Measurements from ENCODE around the gene PDE9A. TPM values are rescaled to one million over a fixed set of nuclear protein-coding genes. Genes with fewer than 3 reads are reported as not detected.

PDE9A gene
- total RNA-seq, 1 donor from 2014 or later: 20.7 TPM

DNA sequence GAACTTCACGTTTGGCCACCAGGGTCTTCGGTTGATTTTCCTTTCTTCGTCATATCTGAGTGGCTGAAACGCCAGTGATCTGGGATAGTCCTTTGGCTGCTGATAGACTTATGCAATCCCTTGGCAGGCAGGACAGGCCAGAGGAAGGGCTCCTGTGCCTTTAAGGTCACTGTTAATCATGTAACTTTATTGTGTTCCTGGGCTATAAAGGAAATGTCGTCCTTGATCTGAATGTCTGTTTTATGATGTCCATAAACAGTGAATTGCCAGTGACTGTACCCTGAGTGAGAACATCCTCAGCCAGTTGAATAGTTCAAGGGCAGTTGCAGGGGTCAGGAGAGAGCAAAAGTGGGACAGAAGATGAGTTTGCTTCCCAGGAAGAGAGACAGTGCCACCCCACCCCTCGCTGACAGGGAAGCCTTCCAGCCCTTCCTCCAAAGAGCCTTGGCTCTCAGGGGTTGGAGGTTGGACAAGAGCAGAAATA lies 68.0 kb downstream of the PDE9A start:
- H3K9me3 Mint-ChIP-seq (ENCODE audit: unreplicated experiment): no peaks in the 10 kb centered on the region
- no peak overlapping the region for H3K4me3 Mint-ChIP-seq (ENCODE audit: unreplicated experiment)
- peaks cover 21% of the 10 kb centered on the region for H3K4me1 Mint-ChIP-seq (ENCODE audit: unreplicated experiment)
- H3K36me3 Mint-ChIP-seq (ENCODE audit: low read depth, unreplicated experiment): peaks cover 8% of the 10 kb centered on the region
- DNase-seq (ENCODE audit: low spot score): no peak
- H3K27me3 Mint-ChIP-seq (ENCODE audit: unreplicated experiment): no peaks in the 10 kb centered on the region
- TF ChIP-seq, protein P1, sequence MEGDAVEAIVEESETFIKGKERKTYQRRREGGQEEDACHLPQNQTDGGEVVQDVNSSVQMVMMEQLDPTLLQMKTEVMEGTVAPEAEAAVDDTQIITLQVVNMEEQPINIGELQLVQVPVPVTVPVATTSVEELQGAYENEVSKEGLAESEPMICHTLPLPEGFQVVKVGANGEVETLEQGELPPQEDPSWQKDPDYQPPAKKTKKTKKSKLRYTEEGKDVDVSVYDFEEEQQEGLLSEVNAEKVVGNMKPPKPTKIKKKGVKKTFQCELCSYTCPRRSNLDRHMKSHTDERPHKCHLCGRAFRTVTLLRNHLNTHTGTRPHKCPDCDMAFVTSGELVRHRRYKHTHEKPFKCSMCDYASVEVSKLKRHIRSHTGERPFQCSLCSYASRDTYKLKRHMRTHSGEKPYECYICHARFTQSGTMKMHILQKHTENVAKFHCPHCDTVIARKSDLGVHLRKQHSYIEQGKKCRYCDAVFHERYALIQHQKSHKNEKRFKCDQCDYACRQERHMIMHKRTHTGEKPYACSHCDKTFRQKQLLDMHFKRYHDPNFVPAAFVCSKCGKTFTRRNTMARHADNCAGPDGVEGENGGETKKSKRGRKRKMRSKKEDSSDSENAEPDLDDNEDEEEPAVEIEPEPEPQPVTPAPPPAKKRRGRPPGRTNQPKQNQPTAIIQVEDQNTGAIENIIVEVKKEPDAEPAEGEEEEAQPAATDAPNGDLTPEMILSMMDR (IDR thresholded peaks at IDR 0.05; ENCODE audit: unreplicated experiment): no peak
- no peak overlapping the region for H3K27ac Mint-ChIP-seq (ENCODE audit: unreplicated experiment)

DNA sequence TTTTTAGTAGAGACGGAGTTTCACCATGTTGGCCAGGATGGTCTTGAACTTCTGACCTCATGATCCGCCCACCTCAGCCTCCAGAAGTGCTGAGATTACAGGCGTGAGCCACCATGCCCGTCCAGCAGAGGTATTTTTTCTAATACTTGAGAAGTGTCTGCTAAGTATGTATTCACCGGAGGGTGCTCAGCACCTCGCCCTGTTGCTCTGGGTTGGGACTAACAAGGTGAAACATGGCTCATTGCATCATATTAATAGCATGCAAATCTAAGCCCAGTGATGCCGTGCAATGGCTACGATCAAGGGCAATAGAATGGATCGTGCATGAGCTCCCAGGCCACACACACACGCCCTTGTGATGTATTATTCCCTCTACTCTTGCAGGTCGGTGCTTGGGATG lies 68.7 kb downstream of the PDE9A start:
- H3K4me3 Mint-ChIP-seq (ENCODE audit: unreplicated experiment): peak overlapping the region; percentile 65
- no peak for DNase-seq (ENCODE audit: low spot score)
- TF ChIP-seq, protein P1 (IDR thresholded peaks at IDR 0.05; ENCODE audit: unreplicated experiment): no peak
- H3K36me3 Mint-ChIP-seq (ENCODE audit: low read depth, unreplicated experiment): peaks cover 8% of the 10 kb centered on the region
- peaks cover 21% of the 10 kb centered on the region for H3K4me1 Mint-ChIP-seq (ENCODE audit: unreplicated experiment)
- no peaks in the 10 kb centered on the region for H3K27me3 Mint-ChIP-seq (ENCODE audit: unreplicated experiment)
- no peak overlapping the region for H3K27ac Mint-ChIP-seq (ENCODE audit: unreplicated experiment)
- H3K9me3 Mint-ChIP-seq (ENCODE audit: unreplicated experiment): no peaks in the 10 kb centered on the region

DNA sequence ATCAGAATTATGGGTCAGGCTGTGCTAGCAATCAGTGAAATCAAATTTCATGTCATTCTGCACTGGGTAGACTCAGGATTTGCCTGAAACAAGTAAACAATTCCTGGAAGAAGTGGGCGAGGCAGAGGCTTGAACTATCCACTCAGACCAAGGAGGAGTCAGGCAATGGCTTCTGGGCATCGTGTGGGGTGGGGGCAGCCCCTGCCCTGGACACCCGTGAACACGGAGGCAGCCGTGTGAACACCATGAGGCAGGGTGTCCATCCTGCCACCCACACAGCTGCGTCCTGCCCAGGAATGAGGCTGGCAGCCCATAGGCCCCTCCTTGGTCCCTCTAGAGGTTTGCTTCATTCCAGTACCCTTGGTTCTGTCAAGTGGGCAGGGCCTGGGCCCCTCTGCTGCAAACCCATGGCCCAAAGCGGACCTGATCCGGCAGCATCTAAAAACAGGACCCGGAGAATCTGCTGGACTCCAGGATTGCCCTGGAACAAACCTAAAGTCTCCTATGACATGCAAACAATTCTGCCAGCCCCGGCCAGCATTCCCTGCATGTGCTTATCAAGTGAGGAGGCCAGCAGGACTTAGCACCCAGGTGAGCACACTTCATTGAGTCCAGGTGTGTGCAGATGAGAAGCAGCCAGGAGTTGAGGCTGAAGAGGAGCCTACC lies 69.5 kb downstream of the PDE9A start:
- no peak overlapping the region for H3K4me3 Mint-ChIP-seq (ENCODE audit: unreplicated experiment)
- no peaks in the 10 kb centered on the region for H3K27me3 Mint-ChIP-seq (ENCODE audit: unreplicated experiment)
- TF ChIP-seq, protein P1 (IDR thresholded peaks at IDR 0.05; ENCODE audit: unreplicated experiment): no peak
- H3K9me3 Mint-ChIP-seq (ENCODE audit: unreplicated experiment): no peaks in the 10 kb centered on the region
- no peak overlapping the region for H3K27ac Mint-ChIP-seq (ENCODE audit: unreplicated experiment)
- peaks cover 8% of the 10 kb centered on the region for H3K36me3 Mint-ChIP-seq (ENCODE audit: low read depth, unreplicated experiment)
- H3K4me1 Mint-ChIP-seq (ENCODE audit: unreplicated experiment): peaks cover 21% of the 10 kb centered on the region
- DNase-seq (ENCODE audit: low spot score): no peak

DNA sequence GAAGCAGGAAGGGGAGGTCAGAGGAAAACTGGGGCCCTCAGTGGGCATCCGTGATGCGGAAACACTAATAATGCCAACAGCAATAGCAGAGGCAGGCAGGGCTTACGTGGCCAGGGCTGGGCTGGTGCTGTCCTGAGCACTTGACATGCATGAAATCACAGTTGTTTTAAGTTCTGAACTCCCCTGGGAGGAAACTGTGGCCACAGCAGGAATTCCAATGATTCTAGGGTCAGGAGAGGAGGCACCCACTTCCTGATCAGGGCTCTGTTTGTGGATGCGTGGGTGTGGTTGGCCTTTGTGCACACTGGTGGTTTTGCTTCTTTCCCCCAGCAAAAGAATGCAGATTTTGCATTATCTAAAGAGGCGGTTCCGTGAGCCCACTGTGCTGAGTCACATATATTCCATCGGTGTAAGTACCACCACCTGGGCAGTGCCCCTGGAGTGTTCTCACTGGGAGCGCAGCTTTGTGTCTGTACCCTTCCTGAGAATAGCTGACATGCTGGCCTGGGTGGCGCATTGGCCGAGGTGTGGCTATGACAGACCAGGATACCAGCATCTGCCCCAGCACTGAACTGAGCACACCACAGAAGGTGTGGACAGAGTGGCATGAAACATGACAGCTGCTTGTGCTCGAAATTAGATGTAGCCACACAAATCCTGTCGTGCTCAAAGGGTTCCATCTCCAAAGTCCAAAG lies 71.0 kb downstream of the PDE9A start:
- TF ChIP-seq, protein P1 (IDR thresholded peaks at IDR 0.05; ENCODE audit: unreplicated experiment): no peak
- DNase-seq (ENCODE audit: low spot score): no peak
- H3K27ac Mint-ChIP-seq (ENCODE audit: unreplicated experiment): peak overlapping the region; percentile 49
- H3K4me3 Mint-ChIP-seq (ENCODE audit: unreplicated experiment): no peak overlapping the region
- H3K4me1 Mint-ChIP-seq (ENCODE audit: unreplicated experiment): peaks cover 21% of the 10 kb centered on the region
- H3K27me3 Mint-ChIP-seq (ENCODE audit: unreplicated experiment): no peaks in the 10 kb centered on the region
- H3K9me3 Mint-ChIP-seq (ENCODE audit: unreplicated experiment): no peaks in the 10 kb centered on the region
- H3K36me3 Mint-ChIP-seq (ENCODE audit: low read depth, unreplicated experiment): peaks cover 8% of the 10 kb centered on the region

DNA sequence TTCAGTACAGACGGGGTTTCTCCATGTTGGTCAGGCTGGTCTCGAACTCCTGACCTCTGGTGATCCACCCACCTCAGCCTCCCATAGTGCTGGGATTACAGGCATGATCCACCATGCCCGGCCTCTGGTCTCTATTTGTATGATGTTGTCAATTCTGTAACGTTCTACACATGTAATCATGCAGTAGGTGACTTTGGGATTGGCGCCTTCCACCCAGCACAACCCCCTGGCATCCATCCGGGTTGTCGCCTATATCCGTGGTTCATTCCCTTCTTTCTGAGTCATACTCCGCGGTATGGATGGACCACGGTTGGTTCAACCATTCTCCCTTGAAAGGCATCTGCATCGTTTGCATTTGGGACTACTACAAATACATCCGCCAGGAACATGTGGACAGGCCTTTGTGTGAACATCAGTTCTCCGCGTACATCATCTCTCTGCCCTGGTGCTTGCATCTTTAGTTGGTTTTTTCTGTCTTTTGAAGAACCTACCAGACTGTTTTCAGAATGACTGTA lies 72.1 kb downstream of the PDE9A start:
- no peak for DNase-seq (ENCODE audit: low spot score)

More for the DNA sequence above, 72.1 kb downstream of the PDE9A start:
- TF ChIP-seq, protein P1 (IDR thresholded peaks at IDR 0.05; ENCODE audit: unreplicated experiment): no peak
- Mint-ChIP-seq H3K9me3 (ENCODE audit: unreplicated experiment) (no peaks in the 10 kb centered on the region), H3K4me1 (ENCODE audit: unreplicated experiment) (peaks cover 21% of the 10 kb centered on the region), H3K36me3 (ENCODE audit: low read depth, unreplicated experiment) (peaks cover 8% of the 10 kb centered on the region), H3K4me3 (ENCODE audit: unreplicated experiment) (no peak overlapping the region), H3K27me3 (ENCODE audit: unreplicated experiment) (no peaks in the 10 kb centered on the region), H3K27ac (ENCODE audit: unreplicated experiment) (no peak overlapping the region)

Measured in endothelial cell (in vitro differentiated cells).